Measurements from ENCODE around the gene FKBP4.

FKBP4 gene

GRCh38 chr12:2754208-2754607 lies 40.6 kb upstream of the FKBP4 start:
- H3K4me1 ChIP-seq (ENCODE audit: control insufficient read depth in 1 of 2, insufficient read depth in 2 of 2, low read length in 2 of 2): peaks cover 2% of the 10 kb centered on the region in 2 experiments
- H4K91ac ChIP-seq (ENCODE audit: low read depth, low read length): no peak overlapping the region
- no peak overlapping the region for H2AFZ ChIP-seq (ENCODE audit: insufficient read depth, low read length, poor library complexity)
- no peak overlapping the region for H3K18ac ChIP-seq (ENCODE audit: low read length)
- no peak overlapping the region for H3K4me2 ChIP-seq (ENCODE audit: low read length)
- no peak overlapping the region for H2BK120ac ChIP-seq (ENCODE audit: insufficient read depth, low read length, poor library complexity)
- DNase-seq: no peak
- no peak overlapping the region for H4K8ac ChIP-seq (ENCODE audit: low read depth, low read length)
- H3K27ac ChIP-seq (ENCODE audit: low read depth, low read length): no peak overlapping the region
- H2AK5ac ChIP-seq (ENCODE audit: low read length): no peak overlapping the region
- no peak overlapping the region for H2BK12ac ChIP-seq (ENCODE audit: low read length)
- no peak overlapping the region for H3K23ac ChIP-seq (ENCODE audit: low read length)
- peaks cover 6% of the 10 kb centered on the region for H3K9me3 ChIP-seq (ENCODE audit: insufficient read depth, low read depth, low read length)
- no peaks in the 10 kb centered on the region for H3K36me3 ChIP-seq (ENCODE audit: control insufficient read depth in 1 of 2, insufficient read depth in 2 of 2, low read length in 2 of 2)
- H3K27me3 ChIP-seq (ENCODE audit: insufficient read depth, low read length): peaks cover 2% of the 10 kb centered on the region
- H4K12ac ChIP-seq (ENCODE audit: low read depth, low read length): no peak overlapping the region
- no peak overlapping the region for H3K4ac ChIP-seq (ENCODE audit: low read depth, low read length)
- no peak overlapping the region for H3K9ac ChIP-seq (ENCODE audit: low read length)
- H3K79me2 ChIP-seq (ENCODE audit: control insufficient read depth, insufficient read depth, low read length, poor library complexity): no peaks in the 10 kb centered on the region
- H2BK5ac ChIP-seq (ENCODE audit: low read depth, low read length, poor library complexity): no peak overlapping the region
- H3K14ac ChIP-seq (ENCODE audit: low read length): no peak overlapping the region
- H3K4me3 ChIP-seq (ENCODE audit: low read depth, low read length): no peak overlapping the region
- H3K79me1 ChIP-seq (ENCODE audit: low read length): no peaks in the 10 kb centered on the region

- DNase-seq: no peak
- H3K79me1 ChIP-seq (ENCODE audit: low read length): no peaks in the 10 kb centered on the region
- H3K4me2 ChIP-seq (ENCODE audit: low read length): no peak overlapping the region
- no peak overlapping the region for H3K9ac ChIP-seq (ENCODE audit: low read length)
- no peak overlapping the region for H2BK12ac ChIP-seq (ENCODE audit: low read length)
- no peak overlapping the region for H2AFZ ChIP-seq (ENCODE audit: insufficient read depth, low read length, poor library complexity)
- H3K23ac ChIP-seq (ENCODE audit: low read length): no peak overlapping the region
- no peak overlapping the region for H3K4ac ChIP-seq (ENCODE audit: low read depth, low read length)
- H3K14ac ChIP-seq (ENCODE audit: low read length): no peak overlapping the region
- H3K18ac ChIP-seq (ENCODE audit: low read length): no peak overlapping the region
- no peak overlapping the region for H2AK5ac ChIP-seq (ENCODE audit: low read length)
- no peak overlapping the region for H4K91ac ChIP-seq (ENCODE audit: low read depth, low read length)
- H3K4me3 ChIP-seq (ENCODE audit: low read depth, low read length): no peak overlapping the region
- H3K79me2 ChIP-seq (ENCODE audit: control insufficient read depth, insufficient read depth, low read length, poor library complexity): no peaks in the 10 kb centered on the region
- no peak overlapping the region for H3K27ac ChIP-seq (ENCODE audit: low read depth, low read length)
- no peak overlapping the region for H4K8ac ChIP-seq (ENCODE audit: low read depth, low read length)
- H2BK120ac ChIP-seq (ENCODE audit: insufficient read depth, low read length, poor library complexity): no peak overlapping the region
- H3K36me3 ChIP-seq (ENCODE audit: control insufficient read depth in 1 of 2, insufficient read depth in 2 of 2, low read length in 2 of 2): no peaks in the 10 kb centered on the region
- H3K4me1 ChIP-seq (ENCODE audit: control insufficient read depth in 1 of 2, insufficient read depth in 2 of 2, low read length in 2 of 2): peaks cover 2% of the 10 kb centered on the region in 2 experiments
- H3K9me3 ChIP-seq (ENCODE audit: insufficient read depth, low read depth, low read length): peaks cover 7% of the 10 kb centered on the region
- peaks cover 2% of the 10 kb centered on the region for H3K27me3 ChIP-seq (ENCODE audit: insufficient read depth, low read length)
- H2BK5ac ChIP-seq (ENCODE audit: low read depth, low read length, poor library complexity): no peak overlapping the region
- WGBS (ENCODE audit: extremely low coverage, insufficient coverage, insufficient read length): no CpG with 5 or more reads among the region's 5 CpGs
- H4K12ac ChIP-seq (ENCODE audit: low read depth, low read length): no peak overlapping the region
Measured at GRCh38 chr12:2756756-2757155, 38.0 kb upstream of the FKBP4 start.

GRCh38 chr12:2759733-2760132 lies 35.0 kb upstream of the FKBP4 start:
- no CpG with 5 or more reads among the region's 4 CpGs for WGBS (ENCODE audit: extremely low coverage, insufficient coverage, insufficient read length)

GRCh38 chr12:2764398-2764797 lies 30.4 kb upstream of the FKBP4 start:
- Histone ChIP-seq H3K27ac (ENCODE audit: low read depth, low read length) (no peak overlapping the region), H4K12ac (ENCODE audit: low read depth, low read length) (no peak overlapping the region), H2BK12ac (ENCODE audit: low read length) (no peak overlapping the region), H3K4me2 (ENCODE audit: low read length) (no peak overlapping the region), H3K27me3 (ENCODE audit: insufficient read depth, low read length) (no peaks in the 10 kb centered on the region), H3K4me3 (ENCODE audit: low read depth, low read length) (no peak overlapping the region), H3K79me1 (ENCODE audit: low read length) (no peaks in the 10 kb centered on the region), H3K9ac (ENCODE audit: low read length) (no peak overlapping the region), H3K4me1 (ENCODE audit: control insufficient read depth in 1 of 2, insufficient read depth in 2 of 2, low read length in 2 of 2) (no peaks in the 10 kb centered on the region), H3K14ac (ENCODE audit: low read length) (no peak overlapping the region), H2AFZ (ENCODE audit: insufficient read depth, low read length, poor library complexity) (no peak overlapping the region), H3K36me3 (ENCODE audit: control insufficient read depth in 1 of 2, insufficient read depth in 2 of 2, low read length in 2 of 2) (no peaks in the 10 kb centered on the region), H4K91ac (ENCODE audit: low read depth, low read length) (no peak overlapping the region), H4K8ac (ENCODE audit: low read depth, low read length) (no peak overlapping the region), H2BK120ac (ENCODE audit: insufficient read depth, low read length, poor library complexity) (no peak overlapping the region), H3K79me2 (ENCODE audit: control insufficient read depth, insufficient read depth, low read length, poor library complexity) (no peaks in the 10 kb centered on the region), H3K23ac (ENCODE audit: low read length) (no peak overlapping the region), H2AK5ac (ENCODE audit: low read length) (no peak overlapping the region), H3K4ac (ENCODE audit: low read depth, low read length) (no peak overlapping the region), H3K9me3 (ENCODE audit: insufficient read depth, low read depth, low read length) (peaks cover 2% of the 10 kb centered on the region), H3K18ac (ENCODE audit: low read length) (no peak overlapping the region), H2BK5ac (ENCODE audit: low read depth, low read length, poor library complexity) (no peak overlapping the region)
- no peak for DNase-seq

More at GRCh38 chr12:2759733-2760132, 35.0 kb upstream of the FKBP4 start:
- no peak for DNase-seq
- no peak overlapping the region for H3K14ac ChIP-seq (ENCODE audit: low read length)
- no peak overlapping the region for H3K4ac ChIP-seq (ENCODE audit: low read depth, low read length)
- no peaks in the 10 kb centered on the region for H3K4me1 ChIP-seq (ENCODE audit: control insufficient read depth in 1 of 2, insufficient read depth in 2 of 2, low read length in 2 of 2)
- no peak overlapping the region for H4K8ac ChIP-seq (ENCODE audit: low read depth, low read length)
- no peak overlapping the region for H3K23ac ChIP-seq (ENCODE audit: low read length)
- no peak overlapping the region for H3K27ac ChIP-seq (ENCODE audit: low read depth, low read length)
- H4K12ac ChIP-seq (ENCODE audit: low read depth, low read length): no peak overlapping the region
- peaks cover 3% of the 10 kb centered on the region for H3K9me3 ChIP-seq (ENCODE audit: insufficient read depth, low read depth, low read length)
- no peak overlapping the region for H2BK12ac ChIP-seq (ENCODE audit: low read length)
- H3K18ac ChIP-seq (ENCODE audit: low read length): no peak overlapping the region
- no peak overlapping the region for H3K9ac ChIP-seq (ENCODE audit: low read length)
- H3K4me3 ChIP-seq (ENCODE audit: low read depth, low read length): no peak overlapping the region
- H3K27me3 ChIP-seq (ENCODE audit: insufficient read depth, low read length): no peaks in the 10 kb centered on the region
- H3K79me1 ChIP-seq (ENCODE audit: low read length): no peaks in the 10 kb centered on the region
- no peak overlapping the region for H2AK5ac ChIP-seq (ENCODE audit: low read length)
- no peak overlapping the region for H4K91ac ChIP-seq (ENCODE audit: low read depth, low read length)
- no peaks in the 10 kb centered on the region for H3K79me2 ChIP-seq (ENCODE audit: control insufficient read depth, insufficient read depth, low read length, poor library complexity)
- no peak overlapping the region for H3K4me2 ChIP-seq (ENCODE audit: low read length)
- H2AFZ ChIP-seq (ENCODE audit: insufficient read depth, low read length, poor library complexity): no peak overlapping the region
- H2BK5ac ChIP-seq (ENCODE audit: low read depth, low read length, poor library complexity): no peak overlapping the region
- H3K36me3 ChIP-seq (ENCODE audit: control insufficient read depth in 1 of 2, insufficient read depth in 2 of 2, low read length in 2 of 2): no peaks in the 10 kb centered on the region
- H2BK120ac ChIP-seq (ENCODE audit: insufficient read depth, low read length, poor library complexity): no peak overlapping the region

All from trophoblast cell (in vitro differentiated cells and primary cell).